HEK293 (cell line): ENCODE results near the gene POSTN.

Source experiments
- CTCF ChIA-PET: fragments of 350-600 bp; formaldehyde crosslinking; extraction: SDS; loops from one replicate; lab custom pipeline; 2021; ENCODE audit warnings: antibody characterized with exemption; lab: Yijun Ruan, JAX
- POLR2A ChIA-PET: fragments of 300-600 bp; formaldehyde crosslinking; extraction: SDS; loops from one replicate; lab custom pipeline; 2020; ENCODE audit warnings: antibody characterized with exemption, inconsistent platforms; lab: Yijun Ruan, JAX
- H3K27ac ChIP-seq: fragments of 200-500 bp; sonication (Bioruptor generic); 2 replicates; pipeline ENCODE4 v1.5.1; 2014; ENCODE audit warnings: low read depth, low read length, control low read depth, inconsistent platforms; ENCODE audit errors: extremely low read depth
- H3K36me3 ChIP-seq, 2 experiments: fragments of 200-500 bp in 1 of 2; sonication (Bioruptor generic) in 1 of 2; 1 replicate in 1 of 2; 2 replicates in 1 of 2; pipeline ENCODE4 v1.5.1; 2014 to 2017; ENCODE audit warnings: inconsistent platforms in 2 of 2, low read length in 2 of 2; ENCODE audit not compliant: control insufficient read depth in 2 of 2, insufficient read depth in 1 of 2
- H3K4me1 ChIP-seq: fragments of 200-500 bp; sonication (Bioruptor generic); 2 replicates; pipeline ENCODE4 v1.5.1; 2014; ENCODE audit warnings: mild to moderate bottlenecking, low read length, inconsistent platforms; ENCODE audit not compliant: control insufficient read depth, insufficient read depth
- H3K4me3 ChIP-seq: 2 replicates; pipeline ENCODE4 v1.5.1; 2011; ENCODE audit warnings: low read depth, mild to moderate bottlenecking, control low read depth, low read length, moderate library complexity
- H3K9me3 ChIP-seq: fragments of 200-500 bp; sonication (Bioruptor generic); 2 replicates; pipeline ENCODE4 v1.5.1; 2014; ENCODE audit warnings: low read depth, low read length, inconsistent platforms; ENCODE audit not compliant: control insufficient read depth, insufficient read depth
- BCL11A ChIP-seq: fragments of 450-650 bp; formaldehyde crosslinking; IDR thresholded peaks from 2 replicates; pipeline ENCODE4 v1.5.1; 2016; ENCODE audit warnings: low read depth, missing biosample characterization, missing genetic modification characterization
- FEZF1 ChIP-seq: fragments of 450-650 bp; formaldehyde crosslinking; IDR thresholded peaks from 2 replicates; pipeline ENCODE4 v1.5.1; 2016; ENCODE audit warnings: missing biosample characterization, missing genetic modification characterization
- IKZF3 ChIP-seq: fragments of 450-650 bp; IDR thresholded peaks from 2 replicates; pipeline ENCODE4 v1.5.0; 2018; ENCODE audit warnings: missing biosample characterization, mild to moderate bottlenecking, missing genetic modification characterization, moderate library complexity
- KLF8 ChIP-seq: fragments of 450-650 bp; formaldehyde crosslinking; IDR thresholded peaks from 2 replicates; pipeline ENCODE4 v1.5.1; 2016; ENCODE audit warnings: missing biosample characterization, missing genetic modification characterization
- MEIS1 ChIP-seq: sonication (generic); formaldehyde crosslinking; IDR thresholded peaks from 2 replicates; pipeline ENCODE4 v1.8.1; 2022; ENCODE audit warnings: missing genetic modification reagents, mild to moderate bottlenecking, borderline replicate concordance
- PRDM1 ChIP-seq: fragments of 450-650 bp; formaldehyde crosslinking; IDR thresholded peaks from 2 replicates; pipeline ENCODE4; 2016; ENCODE audit warnings: missing biosample characterization, missing genetic modification characterization
- SCRT1 ChIP-seq: fragments of 450-650 bp; formaldehyde crosslinking; IDR thresholded peaks from 2 replicates; pipeline ENCODE4 v1.5.1; 2016; ENCODE audit warnings: missing biosample characterization, missing genetic modification characterization, borderline replicate concordance
- ZBTB20 ChIP-seq: fragments of 450-650 bp; formaldehyde crosslinking; IDR thresholded peaks from 2 replicates; pipeline ENCODE4 v1.5.1; 2016; ENCODE audit warnings: missing biosample characterization, missing genetic modification characterization
- ZBTB21 ChIP-seq: fragments of 450-650 bp; formaldehyde crosslinking; IDR thresholded peaks from 2 replicates; pipeline ENCODE4 v1.5.1; 2017; ENCODE audit warnings: missing biosample characterization, missing genetic modification characterization
- ZBTB7A ChIP-seq: fragments of 450-650 bp; formaldehyde crosslinking; IDR thresholded peaks from 2 replicates; pipeline ENCODE4 v1.5.1; 2016; ENCODE audit warnings: low read depth, missing biosample characterization, missing genetic modification characterization
- ZNF10 ChIP-seq: fragments of 450-650 bp; formaldehyde crosslinking; IDR thresholded peaks from 2 replicates; pipeline ENCODE4 v1.5.1; 2017; ENCODE audit warnings: missing biosample characterization, missing genetic modification characterization
- ZNF112 ChIP-seq: fragments of 450-650 bp; formaldehyde crosslinking; IDR thresholded peaks from 2 replicates; pipeline ENCODE4 v1.5.0; 2017; ENCODE audit warnings: missing biosample characterization, missing genetic modification characterization
- ZNF132 ChIP-seq: fragments of 450-650 bp; formaldehyde crosslinking; IDR thresholded peaks from 2 replicates; pipeline ENCODE4 v1.5.1; 2017; ENCODE audit warnings: missing biosample characterization, missing genetic modification characterization, borderline replicate concordance
- ZNF133 ChIP-seq: fragments of 450-650 bp; formaldehyde crosslinking; IDR thresholded peaks from 2 replicates; pipeline ENCODE4 v1.5.1; 2016; ENCODE audit warnings: missing biosample characterization, missing genetic modification characterization
- ZNF16 ChIP-seq: fragments of 450-650 bp; formaldehyde crosslinking; IDR thresholded peaks from 2 replicates; pipeline ENCODE4 v1.5.1; 2016; ENCODE audit warnings: low read depth, missing biosample characterization, missing genetic modification characterization
- ZNF184 ChIP-seq: fragments of 450-650 bp; IDR thresholded peaks from 2 replicates; pipeline ENCODE4 v1.5.1; 2018; ENCODE audit warnings: missing biosample characterization, mild to moderate bottlenecking, missing genetic modification characterization
- ZNF311 ChIP-seq: fragments of 450-650 bp; formaldehyde crosslinking; IDR thresholded peaks from 2 replicates; pipeline ENCODE4 v1.5.1; 2017; ENCODE audit warnings: missing biosample characterization, missing genetic modification characterization, borderline replicate concordance
- ZNF335 ChIP-seq: fragments of 450-650 bp; formaldehyde crosslinking; conservative IDR thresholded peaks from 2 replicates; pipeline ENCODE4 v1.5.1; 2016; ENCODE audit warnings: missing biosample characterization, missing genetic modification characterization
- ZNF354C ChIP-seq: fragments of 450-650 bp; formaldehyde crosslinking; IDR thresholded peaks from 2 replicates; pipeline ENCODE4 v1.5.1; 2016; ENCODE audit warnings: missing biosample characterization, missing genetic modification characterization, low read depth, borderline replicate concordance
- ZNF48 ChIP-seq: fragments of 450-650 bp; formaldehyde crosslinking; IDR thresholded peaks from 2 replicates; pipeline ENCODE4 v1.5.1; 2016; ENCODE audit warnings: missing biosample characterization, missing genetic modification characterization
- ZNF514 ChIP-seq: fragments of 450-650 bp; formaldehyde crosslinking; IDR thresholded peaks from 2 replicates; pipeline ENCODE4 v1.5.1; 2016; ENCODE audit warnings: missing biosample characterization, missing genetic modification characterization
- ZNF518A ChIP-seq: fragments of 450-650 bp; formaldehyde crosslinking; conservative IDR thresholded peaks from 2 replicates; pipeline ENCODE4 v1.5.1; 2016; ENCODE audit warnings: low read depth, missing biosample characterization, missing genetic modification characterization
- ZNF530 ChIP-seq: fragments of 450-650 bp; formaldehyde crosslinking; IDR thresholded peaks from 2 replicates; pipeline ENCODE4 v1.5.1; 2016; ENCODE audit warnings: low read depth, missing biosample characterization, missing genetic modification characterization
- ZNF707 ChIP-seq: fragments of 450-650 bp; formaldehyde crosslinking; IDR thresholded peaks from 2 replicates; pipeline ENCODE4 v1.5.1; 2016; ENCODE audit warnings: missing biosample characterization, missing genetic modification characterization
- ZNF76 ChIP-seq: fragments of 450-650 bp; formaldehyde crosslinking; IDR thresholded peaks from 2 replicates; pipeline ENCODE4; 2016; ENCODE audit warnings: low read depth, missing biosample characterization, missing genetic modification characterization, borderline replicate concordance
- ZXDB ChIP-seq: fragments of 450-650 bp; formaldehyde crosslinking; IDR thresholded peaks from 2 replicates; pipeline ENCODE4 v1.5.1; 2016; ENCODE audit warnings: missing biosample characterization, missing genetic modification characterization
- TF ChIP-seq, protein P1 (sequence below): fragments of 450-650 bp; formaldehyde crosslinking; IDR thresholded peaks from 2 replicates; pipeline ENCODE4 v1.5.1; 2016; ENCODE audit warnings: missing biosample characterization, missing genetic modification characterization, low read depth
- TF ChIP-seq, protein P2 (sequence below): fragments of 450-650 bp; formaldehyde crosslinking; IDR thresholded peaks from 2 replicates; pipeline ENCODE4 v1.5.1; 2016; ENCODE audit warnings: missing biosample characterization, missing genetic modification characterization
- TF ChIP-seq, protein P3 (sequence below): IDR thresholded peaks from 2 replicates; pipeline ENCODE4 v1.6.1; 2011; ENCODE audit warnings: mild to moderate bottlenecking, low read depth, low read length, borderline replicate concordance

POSTN gene

GRCh38 chr13:37585541-37585940 lies 13.0 kb downstream of the POSTN start:
- CTCF ChIA-PET, result no interaction called here
- no peak for TF ChIP-seq PRDM1 (tag by site-specific recombination)
- TF ChIP-seq ZBTB7A (tag by site-specific recombination), result no peak
- no peak for TF ChIP-seq ZNF133 (tag by site-specific recombination)
- TF ChIP-seq ZNF514 (tag by site-specific recombination), result no peak
- TF ChIP-seq ZNF48 (tag by site-specific recombination), result no peak
- TF ChIP-seq ZNF707 (tag by site-specific recombination), result no peak
- TF ChIP-seq ZBTB20 (tag by site-specific recombination), result no peak
- no peak for TF ChIP-seq ZNF16 (tag by site-specific recombination)
- TF ChIP-seq ZNF518A, result no peak
- no peak for TF ChIP-seq ZXDB
- no peak for TF ChIP-seq ZNF10 (tag by site-specific recombination)
- no peak for TF ChIP-seq ZNF112 (tag by site-specific recombination)
- TF ChIP-seq ZNF184 (tag by site-specific recombination), result no peak
- TF ChIP-seq FEZF1 (tag by site-specific recombination), result no peak
- TF ChIP-seq KLF8 (tag by site-specific recombination), result no peak
- TF ChIP-seq BCL11A (tag by site-specific recombination), result no peak
- TF ChIP-seq ZNF132 (tag by site-specific recombination), result no peak
- TF ChIP-seq ZNF335 (tag by site-specific recombination), result no peak
- no peak for TF ChIP-seq ZNF311 (tag by site-specific recombination)
- TF ChIP-seq, all 188 proteins: peak for 0
- no peak overlapping the region for H3K27ac ChIP-seq
- no peak overlapping the region for H3K4me3 ChIP-seq
- H3K4me1 ChIP-seq, result no peaks in the 10 kb centered on the region
- no peaks in the 10 kb centered on the region for H3K36me3 ChIP-seq
- H3K9me3 ChIP-seq, result no peaks in the 10 kb centered on the region
- POLR2A ChIA-PET, result no interaction called here

DNA sequence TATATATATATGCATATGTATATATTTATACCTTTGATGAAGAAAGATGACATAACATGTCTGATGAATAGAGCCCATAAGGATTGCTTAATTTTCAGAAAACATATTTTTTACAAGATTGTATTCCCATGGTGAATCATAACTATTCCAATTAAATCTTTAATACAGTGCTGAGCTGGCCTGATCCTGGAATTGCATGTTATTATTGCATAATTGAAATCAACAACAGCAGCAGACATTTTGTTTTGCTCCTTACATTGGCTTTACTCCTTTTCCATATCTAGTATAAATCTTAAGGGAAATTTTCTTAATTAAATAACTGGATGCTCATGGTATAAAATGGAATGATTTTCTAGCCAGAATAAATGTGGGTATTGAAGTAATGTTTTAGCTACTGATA lies 22.0 kb downstream of the POSTN start:
- H3K4me3 ChIP-seq, result no peak overlapping the region
- no peaks in the 10 kb centered on the region for H3K4me1 ChIP-seq
- no peak overlapping the region for H3K27ac ChIP-seq
- ChIA-PET POLR2A (no interaction called here), CTCF (no interaction called here)
- no peaks in the 10 kb centered on the region for H3K36me3 ChIP-seq
- H3K9me3 ChIP-seq, result no peaks in the 10 kb centered on the region
- TF ChIP-seq ZNF354C (tag by site-specific recombination), result no peak
- no peak for TF ChIP-seq BCL11A (tag by site-specific recombination)
- TF ChIP-seq, protein P1, sequence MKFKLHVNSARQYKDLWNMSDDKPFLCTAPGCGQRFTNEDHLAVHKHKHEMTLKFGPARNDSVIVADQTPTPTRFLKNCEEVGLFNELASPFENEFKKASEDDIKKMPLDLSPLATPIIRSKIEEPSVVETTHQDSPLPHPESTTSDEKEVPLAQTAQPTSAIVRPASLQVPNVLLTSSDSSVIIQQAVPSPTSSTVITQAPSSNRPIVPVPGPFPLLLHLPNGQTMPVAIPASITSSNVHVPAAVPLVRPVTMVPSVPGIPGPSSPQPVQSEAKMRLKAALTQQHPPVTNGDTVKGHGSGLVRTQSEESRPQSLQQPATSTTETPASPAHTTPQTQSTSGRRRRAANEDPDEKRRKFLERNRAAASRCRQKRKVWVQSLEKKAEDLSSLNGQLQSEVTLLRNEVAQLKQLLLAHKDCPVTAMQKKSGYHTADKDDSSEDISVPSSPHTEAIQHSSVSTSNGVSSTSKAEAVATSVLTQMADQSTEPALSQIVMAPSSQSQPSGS (tag by site-specific recombination), result no peak
- no peak for TF ChIP-seq ZBTB21 (tag by site-specific recombination)
- no peak for TF ChIP-seq ZNF530 (tag by site-specific recombination)
- TF ChIP-seq ZNF48 (tag by site-specific recombination), result no peak
- no peak for TF ChIP-seq MEIS1 (CRISPR knock-in tag)
- TF ChIP-seq ZBTB7A (tag by site-specific recombination), result no peak
- TF ChIP-seq, protein P2, sequence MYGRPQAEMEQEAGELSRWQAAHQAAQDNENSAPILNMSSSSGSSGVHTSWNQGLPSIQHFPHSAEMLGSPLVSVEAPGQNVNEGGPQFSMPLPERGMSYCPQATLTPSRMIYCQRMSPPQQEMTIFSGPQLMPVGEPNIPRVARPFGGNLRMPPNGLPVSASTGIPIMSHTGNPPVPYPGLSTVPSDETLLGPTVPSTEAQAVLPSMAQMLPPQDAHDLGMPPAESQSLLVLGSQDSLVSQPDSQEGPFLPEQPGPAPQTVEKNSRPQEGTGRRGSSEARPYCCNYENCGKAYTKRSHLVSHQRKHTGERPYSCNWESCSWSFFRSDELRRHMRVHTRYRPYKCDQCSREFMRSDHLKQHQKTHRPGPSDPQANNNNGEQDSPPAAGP (tag by site-specific recombination), result no peak
- no peak for TF ChIP-seq ZNF76 (tag by site-specific recombination)
- TF ChIP-seq IKZF3, result no peak
- TF ChIP-seq, protein P3, sequence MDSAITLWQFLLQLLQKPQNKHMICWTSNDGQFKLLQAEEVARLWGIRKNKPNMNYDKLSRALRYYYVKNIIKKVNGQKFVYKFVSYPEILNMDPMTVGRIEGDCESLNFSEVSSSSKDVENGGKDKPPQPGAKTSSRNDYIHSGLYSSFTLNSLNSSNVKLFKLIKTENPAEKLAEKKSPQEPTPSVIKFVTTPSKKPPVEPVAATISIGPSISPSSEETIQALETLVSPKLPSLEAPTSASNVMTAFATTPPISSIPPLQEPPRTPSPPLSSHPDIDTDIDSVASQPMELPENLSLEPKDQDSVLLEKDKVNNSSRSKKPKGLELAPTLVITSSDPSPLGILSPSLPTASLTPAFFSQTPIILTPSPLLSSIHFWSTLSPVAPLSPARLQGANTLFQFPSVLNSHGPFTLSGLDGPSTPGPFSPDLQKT, result no peak
- no peak for TF ChIP-seq SCRT1 (tag by site-specific recombination)
